Neural progenitor cell (in vitro differentiated cells): ENCODE results near the gene CPA4.

Source experiments
- EZH2phosphoT487 ChIP-seq: fragments of 200-600 bp; sonication (generic); IDR thresholded peaks from 2 replicates; pipeline ENCODE4 v1.6.1; 2017; ENCODE audit warnings: antibody characterized with exemption
- TF ChIP-seq, protein P1 (sequence below): fragments of 200-600 bp; sonication (generic); IDR thresholded peaks from 2 replicates; pipeline ENCODE4 v1.5.1; 2017; ENCODE audit warnings: antibody characterized with exemption, mild to moderate bottlenecking

DNA sequence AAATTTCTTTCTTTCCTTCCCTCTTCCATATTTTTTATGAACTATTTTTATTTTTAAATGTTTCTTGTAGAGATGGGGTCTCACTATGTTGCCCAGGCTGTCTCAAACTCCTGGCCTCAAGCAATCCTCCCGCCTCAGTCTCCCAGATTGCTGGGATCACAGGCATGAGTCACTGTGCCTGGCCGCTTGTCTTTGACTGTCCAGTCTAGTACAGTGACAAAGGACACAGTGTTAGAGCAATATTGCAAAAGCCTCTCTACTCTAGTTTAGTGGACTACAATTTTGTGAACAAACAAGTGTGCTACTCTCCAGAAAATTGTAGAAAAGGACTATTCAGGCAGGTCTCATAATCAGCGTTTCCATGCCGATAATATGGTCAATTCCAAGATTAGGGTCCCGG lies 11.0 kb downstream of the CPA4 start:
- TF ChIP-seq EZH2phosphoT487 = no peak
- TF ChIP-seq, protein P1, sequence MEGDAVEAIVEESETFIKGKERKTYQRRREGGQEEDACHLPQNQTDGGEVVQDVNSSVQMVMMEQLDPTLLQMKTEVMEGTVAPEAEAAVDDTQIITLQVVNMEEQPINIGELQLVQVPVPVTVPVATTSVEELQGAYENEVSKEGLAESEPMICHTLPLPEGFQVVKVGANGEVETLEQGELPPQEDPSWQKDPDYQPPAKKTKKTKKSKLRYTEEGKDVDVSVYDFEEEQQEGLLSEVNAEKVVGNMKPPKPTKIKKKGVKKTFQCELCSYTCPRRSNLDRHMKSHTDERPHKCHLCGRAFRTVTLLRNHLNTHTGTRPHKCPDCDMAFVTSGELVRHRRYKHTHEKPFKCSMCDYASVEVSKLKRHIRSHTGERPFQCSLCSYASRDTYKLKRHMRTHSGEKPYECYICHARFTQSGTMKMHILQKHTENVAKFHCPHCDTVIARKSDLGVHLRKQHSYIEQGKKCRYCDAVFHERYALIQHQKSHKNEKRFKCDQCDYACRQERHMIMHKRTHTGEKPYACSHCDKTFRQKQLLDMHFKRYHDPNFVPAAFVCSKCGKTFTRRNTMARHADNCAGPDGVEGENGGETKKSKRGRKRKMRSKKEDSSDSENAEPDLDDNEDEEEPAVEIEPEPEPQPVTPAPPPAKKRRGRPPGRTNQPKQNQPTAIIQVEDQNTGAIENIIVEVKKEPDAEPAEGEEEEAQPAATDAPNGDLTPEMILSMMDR = no peak
